BJ (cell line): ENCODE measurements around the gene TTLL11. TPM values are rescaled to one million over a fixed set of nuclear protein-coding genes. Genes with fewer than 3 reads are reported as not detected.

Experiments
- CTCF ChIA-PET: fragments of 350-600 bp; formaldehyde crosslinking; extraction: SDS; loops from one replicate; lab custom pipeline; 2021; ENCODE audit warnings: antibody characterized with exemption, inconsistent platforms; lab: Yijun Ruan, JAX
- POLR2A ChIA-PET: fragments of 300-600 bp; sonication (Branson Sonifier 250); formaldehyde crosslinking; extraction: SDS; loops from one replicate; lab custom pipeline; 2021; ENCODE audit warnings: antibody characterized with exemption; lab: Charles Lee
- DNase-seq: peaks from one replicate; pipeline ENCODE4 v3.0.0-alpha.2; 2011; ENCODE audit warnings: low read depth
- H3K27me3 ChIP-seq: 2 replicates; pipeline ENCODE4 v1.6.0; 2011; ENCODE audit warnings: low read length; ENCODE audit not compliant: control insufficient read depth, insufficient read depth
- H3K36me3 ChIP-seq: 2 replicates; pipeline ENCODE4 v1.5.1; 2011; ENCODE audit warnings: low read length; ENCODE audit not compliant: control insufficient read depth, insufficient read depth
- H3K4me3 ChIP-seq: 2 replicates; pipeline ENCODE4 v1.5.1; 2011; ENCODE audit warnings: low read depth, mild to moderate bottlenecking, control low read depth, low read length
- CTCF ChIP-seq: IDR thresholded peaks from 2 replicates; pipeline ENCODE4 v1.5.1; 2011; ENCODE audit warnings: low read depth, mild to moderate bottlenecking, control low read depth, inconsistent platforms, low read length, moderate library complexity; ENCODE audit not compliant: insufficient read depth
- polyA plus RNA-seq: library from polyadenylated mRNA; depleted of rRNA; stranded (reverse); fragments of >200 nt; gene quantifications from 2 replicates; pipeline ENCODE4 v1.2.3, GENCODE V29; 2011

Gene TTLL11
- polyA plus RNA-seq, 1 experiment, result 5.6 TPM

GRCh38 chr9:122050167-122050566, 42.9 kb downstream of the TTLL11 start:
- DNase-seq, result no peak
- no peaks in the 10 kb centered on the region for H3K36me3 ChIP-seq
- H3K4me3 ChIP-seq, result no peak overlapping the region
- TF ChIP-seq CTCF, result no peak
- no peaks in the 10 kb centered on the region for H3K27me3 ChIP-seq
- ChIA-PET CTCF (interaction anchor here (1.2 kb wide), 1 partner anchor 22 kb away, joined by 3 read pairs; no protein-coding TSS in a partner anchor), POLR2A (no interaction called here)

- H3K4me3 ChIP-seq, result no peak overlapping the region
- CTCF ChIA-PET, result interaction anchor here (1.7 kb wide), 1 partner anchor 17 kb away, joined by 4 read pairs; no protein-coding TSS in a partner anchor
- no peak for DNase-seq
- H3K36me3 ChIP-seq, result no peaks in the 10 kb centered on the region
- POLR2A ChIA-PET, result no interaction called here
- H3K27me3 ChIP-seq, result no peaks in the 10 kb centered on the region
- TF ChIP-seq CTCF, result no peak
Observed at GRCh38 chr9:122042056-122042455, 51.1 kb downstream of the TTLL11 start.

- no peak for TF ChIP-seq CTCF
- DNase-seq, result no peak
- no peaks in the 10 kb centered on the region for H3K27me3 ChIP-seq
- POLR2A ChIA-PET, result interaction anchor here (0.6 kb wide), 1 partner anchor 403 kb away, joined by 5 read pairs; no protein-coding TSS in a partner anchor
- CTCF ChIA-PET, result no interaction called here
- H3K4me3 ChIP-seq, result no peak overlapping the region
- H3K36me3 ChIP-seq, result 0 out of 2 replicates have a peak, but pooled peaks cover 1% of the 10 kb centered on the region
Observed at GRCh38 chr9:122040561-122041242, 52.4 kb downstream of the TTLL11 start.

GRCh38 chr9:122039234-122039633, 53.9 kb downstream of the TTLL11 start:
- no peak for DNase-seq
- 0 out of 2 replicates have a peak, but pooled peaks cover 1% of the 10 kb centered on the region for H3K36me3 ChIP-seq
- POLR2A ChIA-PET, result no interaction called here
- no peak overlapping the region for H3K4me3 ChIP-seq
- no peak for TF ChIP-seq CTCF
- CTCF ChIA-PET, result interaction anchor here (1.0 kb wide), 1 partner anchor 14 kb away, joined by 3 read pairs; no protein-coding TSS in a partner anchor
- H3K27me3 ChIP-seq, result no peaks in the 10 kb centered on the region

GRCh38 chr9:122036988-122037387, 56.1 kb downstream of the TTLL11 start:
- no peak for TF ChIP-seq CTCF
- Histone ChIP-seq H3K36me3 (0 out of 2 replicates have a peak, but pooled peaks cover 1% of the 10 kb centered on the region), H3K27me3 (no peaks in the 10 kb centered on the region), H3K4me3 (no peak overlapping the region)
- POLR2A ChIA-PET, result no interaction called here
- CTCF ChIA-PET, result interaction anchor here (1.7 kb wide), 1 partner anchor 22 kb away, joined by 3 read pairs; no protein-coding TSS in a partner anchor
- DNase-seq, result no peak
